GM19468 (cell line): ENCODE measurements around the gene ANKRD10.
"Not testable (repeated sequence)": the region's sequence is repeated elsewhere in the genome, so short reads cannot be mapped to it uniquely, and the experiment has no call there.

Source experiments
- ATAC-seq: cut with Tn5 transposase; IDR thresholded peaks from one replicate; pipeline ENCODE4 v1.9.1; 2021; ENCODE audit warnings: mild to moderate bottlenecking, moderate library complexity, moderate number of reproducible peaks; ENCODE audit not compliant: unreplicated experiment; ENCODE audit errors: extremely low read depth

The ANKRD10 gene

DNA sequence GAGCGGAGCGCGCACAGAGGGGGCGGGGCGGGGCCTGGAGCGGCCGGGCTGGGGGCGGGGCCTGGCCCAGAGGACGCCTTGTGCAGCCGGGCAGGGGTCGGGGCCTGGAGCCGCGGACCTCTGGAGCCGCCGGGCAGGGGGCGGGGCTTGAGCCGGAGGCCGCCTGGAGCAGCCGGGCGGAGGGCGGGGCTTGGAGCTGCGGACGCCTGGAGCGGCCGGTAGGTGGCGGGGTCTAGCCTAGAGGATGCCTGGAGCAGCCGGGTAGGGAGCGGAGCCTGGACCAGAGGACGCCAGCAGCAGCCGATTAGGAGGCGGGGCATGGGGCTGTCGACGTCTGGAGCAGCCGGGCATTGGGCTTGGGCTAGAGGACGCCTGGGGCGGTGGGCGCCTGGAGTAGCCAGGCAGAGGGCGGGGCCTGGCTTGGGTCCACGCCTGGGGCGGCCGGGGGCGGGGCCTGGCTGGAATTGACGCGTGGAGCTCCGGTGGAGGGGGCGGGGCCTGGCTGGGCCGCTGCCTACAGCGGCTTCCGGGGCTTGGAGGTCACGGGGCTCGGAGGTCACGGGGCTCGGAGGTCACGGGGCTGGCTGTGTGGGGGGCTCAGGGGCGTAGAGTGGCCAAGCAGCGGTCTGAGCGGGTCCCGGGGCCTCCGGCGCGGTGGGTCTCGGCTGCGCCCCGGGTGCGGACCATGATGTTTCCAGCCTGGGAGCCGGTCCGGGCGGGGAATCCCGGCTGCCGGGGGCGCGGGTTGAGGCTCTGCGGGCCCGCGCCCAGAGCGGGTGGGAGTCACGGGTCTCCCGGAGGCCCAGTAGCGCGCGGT is at the start of gene ANKRD10:
Gene ANKRD10 (minus strand): TSS at position 13 of the 817 bp plus-strand sequence. CDS start 135 bp downstream, outside the sequence.
- ATAC-seq: peak; percentile 75

DNA sequence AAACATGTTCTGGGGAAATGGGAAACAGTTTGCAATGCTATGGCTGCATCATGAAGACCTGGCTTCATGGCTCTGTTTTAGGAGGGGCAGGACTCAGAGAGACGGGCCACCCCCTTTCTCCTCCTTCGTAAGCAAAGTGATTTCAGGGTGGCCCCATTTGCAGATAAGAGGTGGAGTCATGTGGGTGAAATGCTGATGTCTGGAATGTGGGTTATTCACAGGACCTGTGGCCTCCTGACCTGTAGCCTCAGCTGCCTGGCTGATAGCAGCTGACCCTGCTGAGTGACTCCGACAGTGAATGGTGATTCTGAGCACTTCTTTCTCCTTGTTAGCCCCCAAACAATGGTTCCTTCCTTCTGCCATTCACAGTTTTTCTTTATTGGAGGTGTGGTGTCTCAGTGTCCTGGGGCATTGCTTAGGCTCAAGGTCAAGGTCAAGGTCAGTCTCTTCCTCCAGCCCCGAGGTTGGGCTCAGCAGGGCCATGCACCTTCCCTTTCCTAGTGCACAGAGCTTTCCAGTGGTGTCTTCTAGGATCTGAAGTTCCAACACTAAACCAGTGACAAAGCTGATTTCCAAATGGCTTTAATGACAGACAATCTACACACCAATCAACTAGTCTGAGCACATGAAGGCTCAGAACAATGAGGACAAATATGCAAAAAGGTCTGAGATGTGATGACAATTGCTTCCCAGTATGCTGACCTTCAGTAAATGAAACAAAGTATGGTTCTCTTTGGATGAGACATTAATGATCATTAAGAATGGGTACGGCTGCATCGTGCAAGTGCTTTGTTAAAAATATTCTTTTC is 49.6 kb upstream of the ANKRD10 start:
- ATAC-seq: no peak

DNA sequence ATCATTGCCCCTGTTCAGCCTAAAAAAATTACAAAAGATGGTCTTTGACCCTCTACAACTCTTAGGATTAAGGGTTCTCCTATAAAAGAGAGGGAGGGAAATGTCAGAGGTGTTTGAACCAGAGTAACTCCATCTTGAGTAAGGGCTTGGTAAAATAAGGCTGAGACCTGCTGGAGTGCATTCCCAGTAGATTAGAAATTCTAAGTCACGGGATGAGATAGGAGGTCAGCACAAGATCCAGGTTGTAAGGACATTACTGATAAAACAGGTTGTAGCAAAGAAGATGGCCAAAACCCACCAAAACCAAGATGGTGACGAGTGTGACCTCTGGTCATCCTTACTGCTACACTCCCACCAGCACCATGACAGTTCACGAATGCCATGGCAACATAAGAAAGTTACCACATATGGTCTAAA is 48.7 kb upstream of the ANKRD10 start:
- no peak for ATAC-seq

DNA sequence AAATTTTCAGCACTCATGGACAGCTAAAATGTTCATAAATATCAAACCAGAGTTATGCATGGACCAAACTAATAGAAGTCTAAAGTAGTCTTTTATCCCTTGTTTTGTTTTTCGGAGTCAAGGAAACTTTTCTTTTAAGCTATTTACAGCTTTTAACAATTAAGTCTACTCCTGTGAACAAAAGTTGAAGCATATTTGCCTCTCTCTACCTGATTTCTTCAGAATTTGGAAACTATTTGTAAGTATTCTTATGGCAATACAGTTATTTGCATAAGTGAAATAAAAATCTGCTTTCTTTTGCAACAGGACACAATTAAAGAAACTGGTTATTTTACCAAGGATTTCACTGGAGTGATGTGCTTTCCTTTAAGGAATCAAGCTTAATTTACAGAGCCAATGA is 47.1 kb upstream of the ANKRD10 start:
- ATAC-seq: no peak

DNA sequence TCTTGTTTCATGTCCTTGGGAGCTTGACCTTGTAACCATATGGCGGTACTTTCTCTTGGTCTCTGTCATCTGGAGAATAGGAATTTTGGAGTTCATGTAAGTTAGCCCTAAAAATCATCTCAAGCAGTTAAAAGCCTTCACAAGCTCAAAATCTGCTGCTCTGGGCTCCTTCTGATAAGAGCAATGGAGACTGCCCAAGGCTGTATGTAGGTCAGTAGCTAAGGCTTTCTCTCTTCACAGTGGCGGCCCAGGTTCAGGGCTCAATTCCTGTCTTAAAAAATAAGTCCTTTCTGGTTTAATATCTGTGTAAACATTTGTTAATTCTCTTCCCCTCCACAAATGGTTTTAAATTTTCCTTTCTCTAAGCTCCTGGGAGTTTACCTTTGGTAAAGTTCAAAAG is 45.3 kb upstream of the ANKRD10 start:
- ATAC-seq: no peak

DNA sequence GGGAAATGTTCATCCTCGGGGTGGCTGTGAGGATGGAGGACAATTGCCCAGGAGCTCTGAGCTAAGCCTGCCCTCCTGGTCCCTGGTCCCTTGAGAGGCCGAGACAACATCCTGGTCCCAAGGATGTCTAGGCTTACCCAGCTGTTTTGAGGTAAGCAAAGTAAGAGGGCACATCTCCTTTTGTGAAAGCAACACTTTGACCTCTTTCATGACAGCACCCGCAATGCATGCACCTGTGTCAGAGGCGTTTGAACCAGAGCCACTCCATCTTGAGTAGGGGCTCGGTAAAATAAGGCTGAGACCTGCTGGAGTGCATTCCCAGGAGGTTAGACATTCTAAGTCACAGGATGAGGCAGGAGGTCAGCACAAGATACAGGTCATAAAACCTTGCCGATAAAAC is 43.1 kb upstream of the ANKRD10 start:
- ATAC-seq: no peak

DNA sequence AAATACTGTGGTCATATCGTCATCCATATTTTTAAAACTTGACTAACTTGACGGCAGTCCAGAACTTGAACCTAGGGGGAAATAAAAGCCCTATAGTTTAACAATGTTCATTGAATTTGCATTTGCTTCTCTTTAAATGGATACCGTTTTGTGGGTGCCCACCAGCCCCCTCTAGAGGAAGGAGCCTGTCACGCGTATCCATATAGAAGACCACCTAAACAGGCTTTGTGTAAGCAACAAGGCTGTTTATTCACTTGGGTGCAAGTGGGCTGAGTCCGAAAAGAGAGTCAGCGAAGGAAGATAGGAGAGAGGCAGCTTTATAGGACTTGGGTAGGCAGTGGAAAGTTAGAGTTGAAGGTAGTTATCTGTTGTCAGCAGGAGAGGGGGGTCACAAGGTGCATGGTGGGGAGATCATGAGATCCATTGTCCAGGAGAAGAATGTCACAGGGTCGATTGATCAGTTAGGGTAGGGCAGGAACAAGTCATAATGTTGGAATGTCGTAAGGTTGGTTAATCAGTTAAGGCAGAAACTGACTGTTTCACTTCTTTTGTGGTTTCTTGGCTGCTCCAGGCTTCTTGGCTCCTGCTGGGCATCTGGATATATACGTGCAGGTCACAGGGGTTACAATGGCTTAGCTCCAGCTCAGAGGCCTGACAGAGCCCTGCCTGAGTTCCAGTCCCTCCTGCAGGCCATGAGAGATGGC is 42.5 kb upstream of the ANKRD10 start:
- no peak for ATAC-seq

DNA sequence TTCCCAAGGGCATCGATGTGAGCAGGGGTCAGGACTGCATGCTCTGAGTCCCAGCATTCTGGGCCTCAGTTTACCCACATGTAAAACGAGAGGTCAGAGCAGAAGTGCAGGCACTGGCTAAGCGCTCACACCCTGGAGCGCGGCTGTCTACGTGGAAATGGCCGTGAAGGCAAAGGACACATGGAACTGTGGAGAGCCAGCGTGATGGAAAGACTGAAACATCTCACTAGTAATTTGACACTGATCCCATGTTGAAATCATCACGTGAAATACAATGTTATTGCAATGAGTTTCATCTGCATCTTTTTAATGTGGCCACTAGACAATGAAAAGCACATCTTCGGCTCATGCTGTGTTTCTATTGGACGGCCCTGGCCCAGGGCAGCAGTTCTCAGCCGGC is 41.3 kb upstream of the ANKRD10 start:
- ATAC-seq: not testable (repeated sequence)

DNA sequence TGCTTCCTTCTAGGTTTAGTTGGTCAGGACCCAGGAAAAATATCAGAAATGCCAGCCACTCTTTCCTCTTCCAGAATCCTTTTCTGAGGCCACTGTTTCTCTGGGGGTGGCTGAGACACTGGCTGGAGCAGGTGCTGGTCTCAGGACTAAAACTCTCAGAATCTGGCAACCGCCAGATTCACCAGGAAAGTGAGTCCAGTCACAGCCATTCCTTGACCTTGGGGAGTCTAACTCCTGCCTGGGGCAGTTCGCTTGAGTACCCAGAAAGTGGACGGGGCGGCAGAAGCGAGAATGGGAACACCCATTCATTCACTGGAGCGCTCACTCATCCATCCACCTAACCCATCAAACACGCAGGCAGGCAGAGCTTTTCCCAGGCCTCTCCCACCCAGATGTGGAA is 40.7 kb upstream of the ANKRD10 start:
- not testable (repeated sequence) for ATAC-seq

DNA sequence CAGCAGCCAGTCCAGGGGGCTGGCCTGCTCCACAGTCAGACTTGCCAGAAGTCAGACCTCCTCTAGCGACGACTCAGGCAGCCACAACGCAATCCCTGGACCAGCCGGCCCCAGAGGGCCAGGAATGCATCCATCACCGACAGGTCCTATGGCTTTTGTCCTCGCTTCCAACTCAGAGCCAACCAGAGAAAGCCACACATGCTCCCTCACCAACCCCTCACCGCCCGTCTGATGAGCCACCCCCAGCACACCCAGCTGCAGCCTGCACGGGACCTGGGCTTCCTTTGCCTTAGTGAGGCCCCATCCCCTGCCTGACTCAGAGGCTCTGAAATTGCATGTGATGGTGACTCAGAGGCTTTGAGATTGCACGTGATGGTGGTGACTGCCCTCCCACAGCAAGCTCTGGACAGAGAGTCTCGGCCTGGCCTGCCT is 40.2 kb upstream of the ANKRD10 start:
- not testable (repeated sequence) for ATAC-seq

DNA sequence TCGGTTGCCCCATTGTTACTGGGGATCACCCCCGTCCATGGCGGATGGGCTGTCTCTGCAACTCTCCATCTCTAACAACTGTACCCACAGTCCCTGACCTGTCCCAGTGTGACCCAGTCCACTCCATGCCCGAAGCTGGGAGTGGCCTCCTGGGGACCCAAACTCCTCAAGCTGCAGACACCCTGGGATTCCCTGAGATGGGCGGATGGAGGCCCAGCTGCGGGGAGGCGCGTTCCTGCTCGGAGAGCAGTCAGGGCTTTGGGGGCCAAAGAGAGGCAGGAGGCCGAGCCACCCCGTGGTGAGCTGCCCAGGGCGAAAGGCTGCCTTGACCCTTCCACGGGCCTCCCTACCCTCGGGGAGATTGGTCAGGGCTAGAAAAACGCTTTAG is 39.7 kb upstream of the ANKRD10 start:
- ATAC-seq: not testable (repeated sequence)

DNA sequence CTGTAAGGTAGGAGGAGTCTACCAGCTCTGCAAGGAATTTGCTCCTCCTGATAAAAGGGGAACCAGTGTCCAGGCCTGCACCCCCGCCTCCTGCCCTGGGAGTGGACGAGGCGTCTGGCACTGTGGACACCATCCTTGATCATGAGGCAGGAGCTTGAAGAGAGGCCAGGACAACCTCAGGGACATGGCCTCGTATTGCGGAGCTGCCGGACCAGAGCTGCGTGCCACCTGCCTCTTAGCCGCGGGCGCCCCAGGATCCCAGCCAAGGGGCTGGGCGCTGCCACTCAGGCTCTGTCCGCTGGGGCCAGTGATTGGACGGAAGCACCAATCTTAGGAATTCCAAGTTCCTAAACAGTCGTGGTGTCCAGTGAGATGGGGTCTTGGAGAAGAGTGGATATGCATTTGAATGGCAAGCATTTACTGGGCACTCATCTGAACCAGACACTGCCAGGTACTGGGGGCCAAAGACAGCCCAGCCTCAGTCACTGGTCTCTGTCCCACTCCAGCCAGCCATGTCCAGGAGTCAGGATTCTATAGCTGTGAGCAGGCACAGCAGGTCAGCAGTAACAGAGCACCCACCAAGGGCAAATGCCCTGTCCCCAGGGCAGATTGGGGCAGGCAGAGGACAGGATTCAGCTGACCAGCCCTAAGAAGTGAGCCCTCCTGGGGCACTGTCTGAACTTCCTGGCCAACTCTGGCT is 39.1 kb upstream of the ANKRD10 start:
- no peak for ATAC-seq

DNA sequence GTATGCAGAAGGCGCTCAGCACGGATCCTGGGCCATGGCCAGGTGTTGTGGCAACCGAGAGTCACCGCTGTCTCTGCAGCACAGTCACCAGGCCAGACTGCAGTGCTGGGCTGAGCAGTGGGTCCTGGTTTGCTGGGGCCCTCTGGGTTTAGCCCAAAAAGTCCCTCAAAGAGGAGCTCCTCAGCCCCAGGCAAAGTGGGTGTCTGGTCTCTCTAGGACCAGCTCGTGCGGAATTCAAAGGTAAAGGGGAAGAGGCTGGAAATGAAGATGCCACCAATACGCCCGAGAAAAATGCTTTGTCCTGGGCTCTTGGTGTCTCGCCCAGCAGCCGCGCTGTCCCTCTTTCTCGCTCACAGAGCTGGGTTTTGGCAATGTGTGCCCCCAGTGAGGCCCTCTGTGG is 38.5 kb upstream of the ANKRD10 start:
- no peak for ATAC-seq

DNA sequence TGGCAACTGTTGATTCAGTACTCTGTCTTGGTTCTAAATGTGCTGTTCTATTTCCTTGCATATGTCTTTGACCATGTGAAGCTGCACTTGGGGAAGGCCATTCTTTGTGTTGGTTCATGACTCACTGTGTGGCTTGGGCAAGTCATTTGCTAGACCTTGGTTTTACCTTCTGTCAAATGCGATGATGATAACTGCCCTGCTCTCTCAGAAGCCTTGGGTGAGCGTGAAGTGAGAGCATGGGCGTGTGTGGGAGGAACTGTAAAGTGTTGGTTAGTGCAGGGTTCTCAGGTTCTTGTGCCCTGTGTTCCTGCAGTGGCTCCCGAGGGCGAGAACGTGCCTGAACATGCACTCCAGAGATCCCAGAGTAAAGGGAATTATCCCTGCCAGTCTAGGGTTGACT is 37.3 kb upstream of the ANKRD10 start:
- not testable (repeated sequence) for ATAC-seq

DNA sequence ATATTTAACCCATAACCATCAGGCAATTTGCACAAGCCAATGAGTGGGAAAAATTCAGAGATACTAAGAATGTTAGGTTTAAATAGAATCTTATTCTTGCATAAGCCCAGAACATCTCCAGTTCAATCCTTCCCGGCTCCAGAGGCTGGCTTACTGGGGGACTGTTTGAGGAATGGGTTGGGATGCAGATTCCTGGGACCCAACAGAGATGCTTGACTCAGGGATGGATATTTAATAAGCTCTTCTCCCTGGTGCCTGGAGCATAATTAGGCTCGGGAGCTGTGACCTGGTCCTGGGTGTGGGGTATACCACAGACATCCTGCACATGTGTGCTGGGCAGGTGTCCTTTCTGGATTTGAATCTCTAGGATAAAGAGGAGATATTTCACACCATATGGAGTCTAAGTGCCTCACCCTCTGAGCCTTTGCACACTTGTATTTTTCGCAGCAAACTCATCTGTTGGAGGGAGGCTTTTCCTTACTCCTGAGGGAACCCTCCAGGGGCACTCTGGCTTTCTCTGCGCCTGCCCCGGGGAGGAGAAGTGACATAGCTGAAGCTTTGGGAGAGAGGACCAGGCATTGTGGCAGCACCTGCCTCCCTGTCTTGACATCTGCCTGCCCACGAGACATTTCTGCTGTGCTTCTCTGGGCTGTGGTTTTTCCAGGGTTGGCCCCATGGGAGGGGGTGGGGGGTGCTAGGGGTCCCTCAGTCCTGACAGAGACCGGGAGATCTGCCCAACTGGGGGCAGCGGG is 36.1 kb upstream of the ANKRD10 start:
- no peak for ATAC-seq

DNA sequence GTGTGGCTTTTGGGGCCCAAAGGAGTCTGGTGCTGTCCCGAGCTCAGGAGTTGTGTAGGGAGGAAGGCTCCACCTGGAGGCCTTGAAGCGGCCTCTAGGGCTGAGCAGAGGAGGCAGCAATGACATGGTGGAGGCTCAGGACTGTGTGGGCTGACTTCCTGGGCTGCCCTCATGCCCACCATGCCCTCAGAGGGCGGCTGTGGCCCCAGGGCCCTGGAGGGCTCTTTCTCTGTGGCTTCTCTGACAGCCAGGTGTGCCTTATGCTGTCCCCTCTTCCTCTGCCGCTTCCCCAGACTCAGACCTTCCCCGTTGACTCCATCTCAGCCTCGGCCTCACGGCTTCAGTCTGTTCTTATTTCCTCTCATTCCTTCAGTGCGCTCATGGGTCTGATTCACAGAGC is 35.5 kb upstream of the ANKRD10 start:
- no peak for ATAC-seq

DNA sequence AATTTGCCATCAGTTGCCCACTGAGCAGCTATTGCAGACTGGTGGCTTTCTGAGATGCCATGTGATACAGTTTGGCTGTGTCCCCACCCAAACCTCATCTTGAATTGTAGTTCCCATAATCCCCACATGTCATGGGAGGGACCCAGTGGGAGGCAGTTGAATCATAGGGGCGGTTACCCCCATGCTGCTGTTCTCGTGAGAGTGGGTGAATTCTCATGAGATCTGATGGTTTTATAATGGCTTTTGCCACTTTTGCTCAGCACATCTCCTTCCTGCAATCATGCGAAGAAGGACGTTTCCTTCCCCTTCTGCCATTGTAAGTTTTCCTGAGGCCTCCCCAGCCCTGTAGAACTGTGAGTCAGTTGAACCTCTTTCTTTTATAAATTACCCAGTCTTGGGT is 34.8 kb upstream of the ANKRD10 start:
- ATAC-seq: no peak

DNA sequence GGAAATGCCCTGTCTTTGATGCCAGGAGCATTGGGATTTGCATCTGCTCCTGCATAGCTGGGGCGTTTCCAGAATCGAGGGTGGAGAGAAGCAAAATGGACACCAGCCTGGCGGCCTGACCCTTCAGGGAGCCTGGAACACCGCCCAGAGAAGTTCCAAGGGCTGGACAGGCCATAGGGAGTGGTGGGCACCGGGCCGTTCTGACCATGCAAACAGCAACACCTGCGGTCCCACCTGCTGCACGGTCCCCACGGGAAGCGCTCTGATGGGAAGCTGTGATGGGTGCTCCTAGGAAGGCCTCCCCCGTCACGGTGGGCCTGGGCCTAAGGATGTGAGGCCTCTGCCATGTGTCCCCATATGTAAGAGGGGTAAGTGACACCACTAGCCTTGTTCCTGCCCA is 34.2 kb upstream of the ANKRD10 start:
- no peak for ATAC-seq

DNA sequence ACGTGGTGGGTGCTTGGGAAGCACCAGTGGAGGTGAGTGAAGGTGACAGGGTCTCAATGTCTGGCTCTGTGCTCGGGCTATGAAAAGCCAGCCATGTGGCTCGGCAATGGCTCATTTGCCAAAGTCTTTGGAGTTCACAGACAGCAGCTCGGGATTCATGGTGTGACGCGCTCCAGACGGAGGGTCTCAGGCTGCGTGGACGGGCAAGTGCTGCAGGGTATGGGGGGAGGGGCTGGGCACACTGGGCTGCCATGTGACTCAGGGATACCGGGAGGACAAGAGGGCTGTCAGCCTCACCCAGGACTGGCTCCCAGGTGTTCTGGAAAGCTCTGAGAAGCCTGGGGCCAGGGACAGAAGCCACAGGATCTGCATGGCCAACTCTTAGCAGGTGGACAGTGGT is 32.5 kb upstream of the ANKRD10 start:
- not testable (repeated sequence) for ATAC-seq
